Measurements from ENCODE around the gene CIITA. TPM values are rescaled to one million over a fixed set of nuclear protein-coding genes. Genes with fewer than 3 reads are reported as not detected.

The CIITA gene
- total RNA-seq, 3 donors from 2014 or later, result 5.6 to 14.6 (median 11.1) TPM

GRCh38 chr16:10951026-10951425 is 74.0 kb downstream of the CIITA start:
- DNase-seq (ENCODE audit: low spot score in 2 of 2), result no peak
- no peak for TF ChIP-seq CTCF (IDR thresholded peaks at IDR 0.05)
- no peak for TF ChIP-seq POLR2A (IDR thresholded peaks at IDR 0.05)
- TF ChIP-seq POLR2AphosphoS5 (IDR thresholded peaks at IDR 0.05), result no peak
- intact Hi-C loops (cut with DNase I; ENCODE audit: low total_unique reads), result no loop called here
- H3K4me3 ChIP-seq, result no peak overlapping the region
- H3K4me1 ChIP-seq, result peaks cover 0 to 7% of the 10 kb centered on the region in 2 donors
- H3K27ac ChIP-seq, result no peak overlapping the region
- no peaks in the 10 kb centered on the region for H3K9me3 ChIP-seq
- H3K27me3 ChIP-seq, result no peaks in the 10 kb centered on the region
- no peaks in the 10 kb centered on the region for H3K36me3 ChIP-seq

GRCh38 chr16:10954903-10955302 is 77.9 kb downstream of the CIITA start:
- no peak overlapping the region for H3K27ac ChIP-seq
- peaks cover 0 to 7% of the 10 kb centered on the region in 2 donors for H3K4me1 ChIP-seq
- no peak for TF ChIP-seq POLR2AphosphoS5 (IDR thresholded peaks at IDR 0.05)
- TF ChIP-seq POLR2A (IDR thresholded peaks at IDR 0.05), result no peak
- no peak for TF ChIP-seq CTCF (IDR thresholded peaks at IDR 0.05)
- no peaks in the 10 kb centered on the region for H3K36me3 ChIP-seq
- DNase-seq (ENCODE audit: low spot score in 2 of 2), result no peak
- intact Hi-C loops (cut with DNase I; ENCODE audit: low total_unique reads), result no loop called here
- H3K4me3 ChIP-seq, result no peak overlapping the region
- H3K9me3 ChIP-seq, result no peaks in the 10 kb centered on the region
- H3K27me3 ChIP-seq, result no peaks in the 10 kb centered on the region

- Histone ChIP-seq H3K4me3 (no peak overlapping the region), H3K4me1 (peaks cover 0 to 7% of the 10 kb centered on the region in 2 donors), H3K9me3 (no peaks in the 10 kb centered on the region), H3K27ac (no peak overlapping the region), H3K36me3 (no peaks in the 10 kb centered on the region), H3K27me3 (no peaks in the 10 kb centered on the region)
- TF ChIP-seq POLR2A (IDR thresholded peaks at IDR 0.05), result no peak
- TF ChIP-seq CTCF (IDR thresholded peaks at IDR 0.05), result no peak
- no peak for TF ChIP-seq POLR2AphosphoS5 (IDR thresholded peaks at IDR 0.05)
- DNase-seq (ENCODE audit: low spot score in 2 of 2), result peak in 1 of 2 donors; percentile 22
- intact Hi-C loops (cut with DNase I; ENCODE audit: low total_unique reads), result no loop called here
Measured at GRCh38 chr16:10957771-10958482, 80.9 kb downstream of the CIITA start.

GRCh38 chr16:10959161-10959560 is 82.2 kb downstream of the CIITA start:
- intact Hi-C loops (cut with DNase I; ENCODE audit: low total_unique reads), result no loop called here
- no peak for TF ChIP-seq POLR2A (IDR thresholded peaks at IDR 0.05)
- no peak for TF ChIP-seq CTCF (IDR thresholded peaks at IDR 0.05)
- TF ChIP-seq POLR2AphosphoS5 (IDR thresholded peaks at IDR 0.05), result no peak
- no peaks in the 10 kb centered on the region for H3K9me3 ChIP-seq
- no peak overlapping the region for H3K4me3 ChIP-seq
- H3K36me3 ChIP-seq, result no peaks in the 10 kb centered on the region
- H3K27me3 ChIP-seq, result no peaks in the 10 kb centered on the region
- H3K4me1 ChIP-seq, result peaks cover under 1 to 5% of the 10 kb centered on the region in 2 donors
- no peak for DNase-seq (ENCODE audit: low spot score in 2 of 2)
- H3K27ac ChIP-seq, result no peak overlapping the region

GRCh38 chr16:10961231-10961630 is 84.2 kb downstream of the CIITA start:
- intact Hi-C loops (cut with DNase I; ENCODE audit: low total_unique reads), result no loop called here
- Histone ChIP-seq H3K36me3 (no peaks in the 10 kb centered on the region), H3K27me3 (no peaks in the 10 kb centered on the region), H3K4me1 (peaks cover 0 to 3% of the 10 kb centered on the region in 2 donors), H3K9me3 (no peaks in the 10 kb centered on the region), H3K27ac (no peak overlapping the region), H3K4me3 (no peak overlapping the region)
- no peak for TF ChIP-seq POLR2A (IDR thresholded peaks at IDR 0.05)
- no peak for TF ChIP-seq CTCF (IDR thresholded peaks at IDR 0.05)
- no peak for TF ChIP-seq POLR2AphosphoS5 (IDR thresholded peaks at IDR 0.05)
- no peak for DNase-seq (ENCODE audit: low spot score in 2 of 2)
